CD1c-positive myeloid dendritic cell (primary cell): ENCODE data around the gene CA10.
A peak's percentile ranks its signal among the peaks of the same experiment; 100 is the strongest.

Experiments
- DNase-seq: peaks from one replicate; pipeline ENCODE4 v3.0.0-alpha.2; 2016; ENCODE audit errors: extremely low spot score

Gene CA10

GRCh38 chr17:52147431-52147830, 11.1 kb downstream of the CA10 start:
- no peak for DNase-seq

- no peak for DNase-seq
Measured at GRCh38 chr17:52145476-52145875, 13.0 kb downstream of the CA10 start.

GRCh38 chr17:52143542-52143941, 15.0 kb downstream of the CA10 start:
- DNase-seq, result no peak

- no peak for DNase-seq
Measured at GRCh38 chr17:52140601-52141000, 17.9 kb downstream of the CA10 start.

GRCh38 chr17:52138752-52139151, 19.8 kb downstream of the CA10 start:
- DNase-seq, result no peak

GRCh38 chr17:52138350-52138749, 20.2 kb downstream of the CA10 start:
- DNase-seq, result no peak

- DNase-seq, result no peak
Measured at GRCh38 chr17:52136166-52136565, 22.3 kb downstream of the CA10 start.

- DNase-seq, result no peak
Measured at GRCh38 chr17:52134641-52135040, 23.9 kb downstream of the CA10 start.

GRCh38 chr17:52128721-52129120, 29.8 kb downstream of the CA10 start:
- DNase-seq, result no peak

- no peak for DNase-seq
Measured at GRCh38 chr17:52124993-52125392, 33.5 kb downstream of the CA10 start.

GRCh38 chr17:52124561-52124960, 34.0 kb downstream of the CA10 start:
- DNase-seq, result no peak

- DNase-seq, result no peak
Measured at GRCh38 chr17:52120465-52120864, 38.0 kb downstream of the CA10 start.

- no peak for DNase-seq
Measured at GRCh38 chr17:52110923-52111581, 47.5 kb downstream of the CA10 start.

- DNase-seq, result peak; percentile 39
Measured at GRCh38 chr17:52106638-52107261, 51.8 kb downstream of the CA10 start.

- DNase-seq, result no peak
Measured at GRCh38 chr17:52106072-52106471, 52.4 kb downstream of the CA10 start.

GRCh38 chr17:52105591-52105990, 52.9 kb downstream of the CA10 start:
- DNase-seq, result no peak

GRCh38 chr17:52096056-52096455, 62.5 kb downstream of the CA10 start:
- DNase-seq, result no peak

GRCh38 chr17:52084176-52084575, 74.3 kb downstream of the CA10 start:
- no peak for DNase-seq

- DNase-seq, result no peak
Measured at GRCh38 chr17:52079496-52079895, 79.0 kb downstream of the CA10 start.

- no peak for DNase-seq
Measured at GRCh38 chr17:52071712-52072111, 86.8 kb downstream of the CA10 start.

- no peak for DNase-seq
Measured at GRCh38 chr17:52064791-52065211, 93.7 kb downstream of the CA10 start.

- DNase-seq, result no peak
Measured at GRCh38 chr17:52049496-52049895, 109.0 kb downstream of the CA10 start.

- DNase-seq, result no peak
Measured at GRCh38 chr17:52049051-52049450, 109.5 kb downstream of the CA10 start.
